Subcutaneous abdominal adipose tissue (tissue), 5 donors: ENCODE results near the gene HERC4.
A peak's percentile ranks its signal among the peaks of the same experiment; 100 is the strongest.
"Not testable (repeated sequence)": the region's sequence is repeated elsewhere in the genome, so short reads cannot be mapped to it uniquely, and the experiment has no call there.

ENCODE experiments used
- H3K27ac ChIP-seq: one replicate; pipeline ENCODE4 v1.7.0; 2013; ENCODE audit warnings: low read depth, mild to moderate bottlenecking, inconsistent platforms, low read length, moderate library complexity
- H3K27me3 ChIP-seq, 5 donors: one replicate each; pipeline ENCODE4 v1.7.0; 2013; ENCODE audit warnings: low read length in 5 of 5, inconsistent platforms in 1 of 5; ENCODE audit not compliant: control insufficient read depth in 5 of 5, insufficient read depth in 4 of 5
- H3K36me3 ChIP-seq, 5 donors: one replicate each; pipeline ENCODE4 v1.7.0; 2013; ENCODE audit warnings: low read length in 5 of 5; ENCODE audit not compliant: control insufficient read depth in 5 of 5, insufficient read depth in 5 of 5
- H3K4me1 ChIP-seq, 5 donors: one replicate each; pipeline ENCODE4 v1.7.0; 2013; ENCODE audit warnings: low read length in 5 of 5, mild to moderate bottlenecking in 3 of 5, moderate library complexity in 1 of 5; ENCODE audit not compliant: control insufficient read depth in 5 of 5, insufficient read depth in 5 of 5
- H3K4me3 ChIP-seq, 5 donors: one replicate each; pipeline ENCODE4 v1.7.0; 2013; ENCODE audit warnings: low read length in 5 of 5, low read depth in 1 of 5
- H3K9ac ChIP-seq, 5 donors: one replicate each; pipeline ENCODE4 v1.7.0; 2013; ENCODE audit warnings: low read length in 5 of 5, mild to moderate bottlenecking in 4 of 5, moderate library complexity in 3 of 5
- H3K9me3 ChIP-seq, 5 donors: one replicate each; pipeline ENCODE4 v1.7.0; 2013; ENCODE audit warnings: low read length in 5 of 5; ENCODE audit not compliant: control insufficient read depth in 5 of 5
- donor health status: healthy.
- donor health status: healthy.
- donor health status: healthy.
- donor health status: healthy.
- donor health status: healthy.

HERC4 gene

DNA sequence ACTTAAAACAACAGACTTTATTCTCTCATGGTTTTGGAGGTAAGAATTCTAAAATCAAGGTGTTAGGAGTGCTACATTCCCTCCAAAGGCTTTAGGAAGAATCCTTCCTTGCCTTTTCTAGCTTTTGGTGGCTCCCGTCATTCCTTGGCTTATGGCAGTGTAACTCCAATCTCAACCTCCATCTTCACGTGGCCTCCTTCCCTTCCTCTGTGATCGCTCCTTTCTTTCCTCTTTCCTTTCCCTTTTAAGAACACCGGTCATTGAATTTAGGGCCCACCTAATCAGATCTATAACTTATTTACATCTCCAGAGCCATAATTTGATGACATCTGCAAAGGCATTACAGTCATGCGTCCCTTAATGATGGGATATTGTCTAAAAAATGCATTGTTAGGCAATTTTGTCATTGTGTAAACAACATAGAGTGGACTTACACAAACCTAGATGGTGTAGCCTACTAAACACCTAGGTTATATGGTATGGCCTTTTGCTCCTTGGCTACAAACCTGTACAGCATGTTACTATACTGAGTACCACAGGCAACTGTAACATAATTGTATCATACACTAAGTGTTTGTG lies 5.9 kb upstream of the HERC4 start:
- peaks cover 0 to 3% (median 0%) of the 10 kb centered on the region in 5 donors for H3K27me3 ChIP-seq
- H3K9me3 ChIP-seq, result no peaks in the 10 kb centered on the region
- H3K27ac ChIP-seq, result no peak overlapping the region
- H3K4me1 ChIP-seq, result no peaks in the 10 kb centered on the region
- H3K4me3 ChIP-seq, result no peak overlapping the region
- H3K9ac ChIP-seq, result no peak overlapping the region
- no peaks in the 10 kb centered on the region for H3K36me3 ChIP-seq

DNA sequence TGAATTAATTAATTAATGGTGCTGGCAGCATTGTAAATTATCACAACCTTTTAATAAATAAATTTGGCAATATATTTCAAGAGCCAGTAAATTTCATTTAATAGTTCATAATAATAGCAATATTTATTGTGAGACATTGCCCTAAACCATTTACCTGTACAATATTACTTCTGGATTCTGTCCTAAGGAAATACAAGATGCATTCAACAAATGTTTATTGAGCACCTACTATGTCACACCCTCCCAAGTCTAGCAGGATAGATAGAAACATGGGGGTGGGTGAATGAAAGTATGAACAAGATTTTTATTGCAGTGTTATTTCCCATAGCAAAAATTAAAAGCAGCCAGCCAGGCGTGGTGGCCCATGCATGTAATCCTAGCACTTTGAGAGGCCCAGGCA lies 4.4 kb upstream of the HERC4 start:
- H3K36me3 ChIP-seq, result no peaks in the 10 kb centered on the region
- H3K27ac ChIP-seq, result no peak overlapping the region
- no peaks in the 10 kb centered on the region for H3K9me3 ChIP-seq
- no peak overlapping the region for H3K4me3 ChIP-seq
- no peak overlapping the region for H3K9ac ChIP-seq
- peaks cover 0 to 3% (median 0%) of the 10 kb centered on the region in 5 donors for H3K27me3 ChIP-seq
- H3K4me1 ChIP-seq, result peaks cover 4 to 6% (median 5%) of the 10 kb centered on the region in 5 donors

DNA sequence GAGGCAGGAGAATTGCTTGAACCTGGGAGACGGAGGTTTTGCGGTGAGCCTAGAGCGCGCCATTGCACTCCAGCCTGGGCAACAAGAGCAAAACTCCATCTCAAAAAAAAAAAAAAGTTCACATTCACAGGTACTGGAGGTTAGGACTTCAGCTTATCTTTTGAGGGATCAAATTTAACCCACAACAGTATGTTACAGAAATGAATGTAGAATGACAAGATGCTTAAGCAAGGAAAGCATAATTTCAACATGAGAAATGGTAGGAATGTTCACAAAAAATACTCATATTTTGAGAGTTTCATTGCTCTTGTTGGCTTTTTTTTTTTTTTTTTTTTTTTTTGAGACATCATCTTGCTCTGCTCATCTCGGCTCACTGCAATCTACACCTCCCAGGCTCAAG lies 1.9 kb upstream of the HERC4 start:
- no peaks in the 10 kb centered on the region for H3K36me3 ChIP-seq
- H3K27ac ChIP-seq, result no peak overlapping the region
- H3K9ac ChIP-seq, result no peak overlapping the region
- peaks cover 0 to 2% (median 0%) of the 10 kb centered on the region in 5 donors for H3K27me3 ChIP-seq
- H3K9me3 ChIP-seq, result no peaks in the 10 kb centered on the region
- peaks cover 4 to 26% (median 23%) of the 10 kb centered on the region in 5 donors for H3K4me1 ChIP-seq
- no peak overlapping the region for H3K4me3 ChIP-seq

DNA sequence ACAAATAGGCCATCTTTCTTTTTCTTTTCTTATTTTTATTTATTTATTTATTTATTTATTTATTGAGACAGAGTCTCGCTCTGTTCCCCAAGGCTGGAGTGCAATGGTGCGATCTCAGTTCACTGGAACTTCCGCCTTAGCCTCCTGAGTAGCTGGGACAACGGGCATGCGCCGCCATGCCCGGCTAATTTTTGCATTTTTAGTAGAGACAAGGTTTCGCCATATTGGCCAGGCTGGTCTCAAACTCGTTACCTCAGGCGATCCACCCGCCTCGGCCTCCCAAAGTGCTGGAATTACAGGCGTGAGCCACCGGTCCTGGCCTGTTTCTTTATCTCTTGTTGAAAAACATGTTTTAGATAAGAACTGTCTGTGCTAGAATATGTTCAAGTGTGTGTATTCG lies 998 bp upstream of the HERC4 start:
- H3K36me3 ChIP-seq, H3K9ac ChIP-seq, H3K9me3 ChIP-seq, H3K4me3 ChIP-seq, H3K27me3 ChIP-seq, H3K27ac ChIP-seq: not testable (repeated sequence)
- H3K4me1 ChIP-seq, result peaks cover 4 to 35% (median 31%) of the 10 kb centered on the region in 5 donors

DNA sequence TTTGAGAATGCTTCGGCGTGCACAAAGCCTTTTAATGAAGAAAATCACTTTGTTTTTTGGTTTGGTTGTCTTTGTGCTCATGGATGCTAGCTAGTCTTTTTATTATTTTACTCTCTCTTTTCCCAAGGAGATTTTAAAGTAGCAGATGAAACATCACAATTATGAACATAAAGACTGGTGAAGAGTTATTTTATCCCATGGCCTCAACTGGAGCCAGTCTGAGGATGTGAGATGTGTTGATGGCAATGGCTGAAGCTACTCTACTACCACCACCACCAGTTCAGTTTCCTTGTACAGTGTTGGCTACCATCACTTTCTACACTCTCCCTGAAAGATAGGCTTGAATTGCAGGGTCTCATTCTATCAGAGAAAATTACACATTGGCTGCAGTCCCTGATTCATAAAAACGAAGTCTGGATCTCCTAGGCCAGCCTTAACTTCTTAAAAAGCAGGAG lies 494 bp upstream of the HERC4 start:
- peak overlapping the region; percentile 20 to 83 (median 66) for H3K4me3 ChIP-seq
- H3K9ac ChIP-seq, result peak overlapping the region in 1 of 5 donors; percentile 10

DNA sequence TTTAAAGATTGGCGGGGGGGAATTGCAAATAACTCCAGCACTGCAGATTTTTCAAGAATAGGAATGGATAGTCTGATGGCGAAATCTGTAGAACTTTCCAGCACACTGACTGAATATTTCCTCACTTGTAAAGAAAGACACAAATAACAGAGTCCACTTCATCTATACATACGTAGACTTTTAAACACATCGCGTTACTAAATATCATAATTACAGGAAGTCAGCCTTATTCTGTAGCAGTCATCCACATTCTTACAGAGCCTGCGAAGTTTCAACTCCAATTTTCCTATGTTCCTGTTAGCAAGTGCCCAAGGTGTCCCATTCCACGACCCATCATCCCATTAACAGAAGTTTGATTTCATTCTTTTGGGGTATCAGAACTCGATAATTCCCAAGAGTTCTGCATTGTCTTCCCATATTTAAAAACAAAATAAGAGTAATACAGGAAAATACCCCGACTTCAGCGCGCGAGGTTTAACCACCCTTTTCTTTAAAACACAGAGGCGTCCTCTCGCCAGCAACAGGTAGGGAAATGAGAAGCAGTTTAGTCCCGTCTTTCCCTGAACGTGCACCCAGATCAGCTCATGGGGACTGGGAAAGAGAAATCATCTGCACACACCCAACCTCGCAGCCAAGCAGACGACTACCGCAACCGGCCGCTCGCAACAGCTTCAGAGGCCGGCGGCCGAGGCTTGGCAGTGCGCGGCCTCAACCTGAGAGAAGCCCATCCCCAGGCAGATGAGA lies 880 bp downstream of the HERC4 start:
- H3K4me1 ChIP-seq, result peaks cover 4 to 41% (median 34%) of the 10 kb centered on the region in 5 donors
- H3K27me3 ChIP-seq, result no peaks in the 10 kb centered on the region
- H3K9me3 ChIP-seq, result no peaks in the 10 kb centered on the region
- peaks cover 0 to 3% (median 0%) of the 10 kb centered on the region in 5 donors for H3K36me3 ChIP-seq
- H3K9ac ChIP-seq, result peak overlapping the region; percentile 82 to 99 (median 96)
- H3K4me3 ChIP-seq, result peak overlapping the region; percentile 83 to 96 (median 87)
- H3K27ac ChIP-seq, result peak overlapping the region; percentile 97

More for the DNA sequence above, 494 bp upstream of the HERC4 start:
- Histone ChIP-seq H3K4me1 (peaks cover 4 to 40% (median 34%) of the 10 kb centered on the region in 5 donors), H3K27ac (peak overlapping the region; percentile 61), H3K27me3 (no peaks in the 10 kb centered on the region), H3K36me3 (no peaks in the 10 kb centered on the region), H3K9me3 (no peaks in the 10 kb centered on the region)

DNA sequence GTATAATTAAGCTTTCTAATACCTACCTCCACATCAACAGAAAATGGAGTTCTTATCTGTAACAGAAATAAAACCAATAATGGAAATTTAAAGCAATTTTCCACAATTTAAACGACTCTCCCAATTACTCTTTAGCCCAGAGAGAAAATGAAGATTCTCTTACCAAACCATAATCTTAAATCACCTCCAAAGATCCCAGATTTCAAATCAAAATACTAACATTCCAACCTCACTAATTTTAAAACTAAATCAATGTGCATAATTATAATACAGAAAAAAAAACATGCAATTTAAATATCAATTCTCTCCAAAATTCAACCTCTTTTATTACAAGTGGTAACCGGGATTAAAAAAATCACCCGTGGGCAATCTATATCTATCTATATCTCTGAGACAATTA lies 1.5 kb downstream of the HERC4 start:
- Histone ChIP-seq H3K9me3 (no peaks in the 10 kb centered on the region), H3K9ac (peak overlapping the region in 4 of 5 donors; percentile 82 to 99 (median 96)), H3K27me3 (no peaks in the 10 kb centered on the region), H3K36me3 (peaks cover 0 to 6% (median 0%) of the 10 kb centered on the region in 5 donors), H3K4me3 (peak overlapping the region; percentile 83 to 96 (median 87)), H3K27ac (peak overlapping the region; percentile 97), H3K4me1 (peaks cover 4 to 41% (median 34%) of the 10 kb centered on the region in 5 donors)

DNA sequence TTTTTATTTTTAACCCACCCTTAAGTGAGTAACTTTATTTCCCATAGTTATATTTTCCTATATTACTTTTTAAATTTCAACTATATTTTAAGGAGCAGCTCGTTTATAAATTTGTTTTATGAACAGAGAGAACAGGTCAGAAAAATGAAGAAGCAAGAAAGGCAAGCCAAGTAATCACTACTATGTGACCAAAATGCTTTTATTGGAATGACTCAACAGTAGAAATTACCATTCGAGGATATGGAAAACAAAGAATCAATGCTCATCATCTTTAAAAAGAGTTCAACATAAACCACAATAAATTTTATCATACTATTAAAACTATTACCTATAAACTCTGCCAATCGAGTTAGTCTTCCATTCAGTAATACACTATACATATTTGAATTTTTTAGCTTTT lies 7.6 kb downstream of the HERC4 start:
- Histone ChIP-seq H3K27me3 (no peaks in the 10 kb centered on the region), H3K9ac (no peak overlapping the region), H3K4me3 (no peak overlapping the region), H3K36me3 (peaks cover 0 to 10% (median 2%) of the 10 kb centered on the region in 5 donors), H3K9me3 (no peaks in the 10 kb centered on the region), H3K4me1 (peaks cover 0 to 22% (median 16%) of the 10 kb centered on the region in 5 donors), H3K27ac (no peak overlapping the region)

DNA sequence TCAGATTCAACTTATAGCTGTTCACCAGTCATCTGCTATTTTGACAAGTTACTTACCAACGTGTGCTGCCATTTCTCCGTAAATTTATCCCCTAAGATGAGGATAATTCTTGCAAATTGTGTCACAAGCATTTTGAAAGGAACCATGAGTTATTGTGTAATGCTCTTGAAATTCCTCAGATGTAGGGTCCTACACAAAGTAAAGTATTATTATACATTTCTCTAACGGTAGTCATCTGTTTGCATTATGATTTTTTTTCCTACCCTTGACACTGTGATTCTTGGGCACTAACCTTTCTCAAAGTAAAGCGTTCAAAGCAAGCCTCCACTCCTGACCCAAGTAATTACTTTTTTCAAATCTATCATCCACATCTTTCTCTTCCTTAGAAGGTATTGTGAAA lies 8.1 kb downstream of the HERC4 start:
- Histone ChIP-seq H3K36me3 (peaks cover 0 to 10% (median 2%) of the 10 kb centered on the region in 5 donors), H3K4me3 (no peak overlapping the region), H3K9ac (no peak overlapping the region), H3K9me3 (no peaks in the 10 kb centered on the region), H3K27me3 (no peaks in the 10 kb centered on the region), H3K4me1 (peaks cover 0 to 17% (median 12%) of the 10 kb centered on the region in 5 donors), H3K27ac (no peak overlapping the region)

DNA sequence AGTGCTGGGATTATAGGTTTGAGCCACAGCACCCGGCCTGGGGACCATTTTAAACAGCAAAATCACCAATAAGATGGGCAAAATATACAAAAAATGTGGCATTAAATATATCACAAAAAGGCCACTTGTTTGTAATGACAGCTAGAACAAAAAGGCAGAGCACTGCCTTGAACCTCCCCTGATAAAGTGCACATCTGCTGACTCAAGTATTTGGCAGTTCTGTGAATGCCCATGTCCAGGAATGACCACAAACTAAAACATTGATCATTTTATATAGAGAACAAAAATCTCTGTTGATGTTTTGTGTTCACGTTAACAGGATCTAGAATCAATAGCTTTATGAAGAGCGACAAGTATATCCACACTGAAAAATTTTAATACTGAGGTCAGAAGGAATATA lies 21.5 kb downstream of the HERC4 start:
- H3K4me3 ChIP-seq, result no peak overlapping the region
- peaks cover 3 to 13% (median 6%) of the 10 kb centered on the region in 5 donors for H3K36me3 ChIP-seq
- peaks cover 0 to 10% (median 4%) of the 10 kb centered on the region in 5 donors for H3K4me1 ChIP-seq
- H3K9me3 ChIP-seq, result no peaks in the 10 kb centered on the region
- no peaks in the 10 kb centered on the region for H3K27me3 ChIP-seq
- no peak overlapping the region for H3K27ac ChIP-seq
- H3K9ac ChIP-seq, result peak overlapping the region in 1 of 5 donors; percentile 2
